Neural crest cell (in vitro differentiated cells): ENCODE results near the gene CASP1. TPM values are rescaled to one million over a fixed set of nuclear protein-coding genes. Genes with fewer than 3 reads are reported as not detected.
A peak's percentile ranks its signal among the peaks of the same experiment; 100 is the strongest.

ENCODE experiments used
- DNase-seq: peaks from one replicate; pipeline ENCODE4 v3.0.0; 2021; ENCODE audit warnings: low read depth, mixed read lengths, low spot score
- H3K27ac Mint-ChIP-seq: one replicate; pipeline ENCODE4 v1.8.0; 2021; ENCODE audit warnings: mild to moderate bottlenecking, mixed read lengths; ENCODE audit not compliant: unreplicated experiment
- H3K27me3 Mint-ChIP-seq: 2 replicates; pipeline ENCODE4 v1.8.0; 2021; ENCODE audit warnings: low read depth, mild to moderate bottlenecking, mixed read lengths
- H3K36me3 Mint-ChIP-seq: 2 replicates; pipeline ENCODE4 v1.8.0; 2021; ENCODE audit warnings: low read depth, mild to moderate bottlenecking, mixed read lengths
- H3K4me1 Mint-ChIP-seq: 2 replicates; pipeline ENCODE4 v1.8.0; 2021; ENCODE audit warnings: mixed read lengths
- H3K4me3 Mint-ChIP-seq: one replicate; pipeline ENCODE4 v1.8.0; 2021; ENCODE audit warnings: mild to moderate bottlenecking, mixed read lengths
- H3K9me3 Mint-ChIP-seq: 2 replicates; pipeline ENCODE4 v1.8.0; 2021; ENCODE audit warnings: mixed read lengths
- CTCF ChIP-seq: fragments of 200-600 bp; sonication (generic); conservative IDR thresholded peaks from 2 replicates; pipeline ENCODE4 v1.5.0; 2021; ENCODE audit warnings: antibody characterized with exemption, mild to moderate bottlenecking
- total RNA-seq: library from RNA; stranded (reverse); gene quantifications from 2 replicates; pipeline ENCODE4 v1.2.1, GENCODE V29; 2021

CASP1 gene
- total RNA-seq, 1 donor from 2014 or later: not detected

GRCh38 chr11:105022527-105022926 lies 12.4 kb downstream of the CASP1 start:
- H3K9me3 Mint-ChIP-seq: no peaks in the 10 kb centered on the region
- no peaks in the 10 kb centered on the region for H3K36me3 Mint-ChIP-seq
- H3K4me1 Mint-ChIP-seq: no peaks in the 10 kb centered on the region
- no peak for DNase-seq
- no peak overlapping the region for H3K4me3 Mint-ChIP-seq
- H3K27ac Mint-ChIP-seq: no peak overlapping the region
- H3K27me3 Mint-ChIP-seq: no peaks in the 10 kb centered on the region
- TF ChIP-seq CTCF: no peak

GRCh38 chr11:105007463-105007862 lies 27.5 kb downstream of the CASP1 start:
- no peaks in the 10 kb centered on the region for H3K27me3 Mint-ChIP-seq
- no peak overlapping the region for H3K27ac Mint-ChIP-seq
- no peaks in the 10 kb centered on the region for H3K9me3 Mint-ChIP-seq
- DNase-seq: no peak
- no peak for TF ChIP-seq CTCF
- H3K4me3 Mint-ChIP-seq: no peak overlapping the region
- H3K4me1 Mint-ChIP-seq: no peaks in the 10 kb centered on the region
- H3K36me3 Mint-ChIP-seq: no peaks in the 10 kb centered on the region

- Mint-ChIP-seq H3K9me3 (peaks cover 6% of the 10 kb centered on the region), H3K27ac (no peak overlapping the region), H3K27me3 (no peaks in the 10 kb centered on the region), H3K4me3 (no peak overlapping the region), H3K36me3 (no peaks in the 10 kb centered on the region), H3K4me1 (no peaks in the 10 kb centered on the region)
- no peak for DNase-seq
- TF ChIP-seq CTCF: no peak
These were observed 29.5 kb downstream of the CASP1 start for GRCh38 chr11:105005451-105005845.

- no peak overlapping the region for H3K4me3 Mint-ChIP-seq
- TF ChIP-seq CTCF: no peak
- no peaks in the 10 kb centered on the region for H3K36me3 Mint-ChIP-seq
- H3K9me3 Mint-ChIP-seq: peaks cover 6% of the 10 kb centered on the region
- DNase-seq: no peak
- H3K27ac Mint-ChIP-seq: no peak overlapping the region
- no peaks in the 10 kb centered on the region for H3K4me1 Mint-ChIP-seq
- H3K27me3 Mint-ChIP-seq: no peaks in the 10 kb centered on the region
These were observed 30.9 kb downstream of the CASP1 start for GRCh38 chr11:105004021-105004420.

GRCh38 chr11:105003151-105003550 lies 31.8 kb downstream of the CASP1 start:
- no peak for TF ChIP-seq CTCF
- peaks cover 6% of the 10 kb centered on the region for H3K9me3 Mint-ChIP-seq
- H3K36me3 Mint-ChIP-seq: no peaks in the 10 kb centered on the region
- no peaks in the 10 kb centered on the region for H3K4me1 Mint-ChIP-seq
- no peak overlapping the region for H3K4me3 Mint-ChIP-seq
- H3K27ac Mint-ChIP-seq: no peak overlapping the region
- no peaks in the 10 kb centered on the region for H3K27me3 Mint-ChIP-seq
- no peak for DNase-seq

GRCh38 chr11:105000797-105001196 lies 34.1 kb downstream of the CASP1 start:
- no peak for DNase-seq
- H3K4me1 Mint-ChIP-seq: no peaks in the 10 kb centered on the region
- H3K27ac Mint-ChIP-seq: no peak overlapping the region
- H3K4me3 Mint-ChIP-seq: no peak overlapping the region
- H3K36me3 Mint-ChIP-seq: no peaks in the 10 kb centered on the region
- peaks cover 6% of the 10 kb centered on the region for H3K9me3 Mint-ChIP-seq
- peak; percentile 49 for TF ChIP-seq CTCF
- no peaks in the 10 kb centered on the region for H3K27me3 Mint-ChIP-seq
